IMR-90 (cell line): ENCODE results near the gene KRTCAP2. TPM values are rescaled to one million over a fixed set of nuclear protein-coding genes. Genes with fewer than 3 reads are reported as not detected.

Experiments
- ATAC-seq: fragments of 200-7000 bp; cut with Tn5 transposase; 2 replicates; pipeline ENCODE4 v1.9.1; 2020; ENCODE audit warnings: low read depth, mild to moderate bottlenecking, moderate library complexity
- BruUV-seq: library from RNA; stranded (reverse); fragments of 400-500 nt; replicated peaks from 2 replicates; lab custom pipeline; 2021; lab: Mats Ljungman, UMichigan
- CTCF ChIA-PET: fragments of 300-600 bp; formaldehyde crosslinking; extraction: SDS; loops from one replicate; lab custom pipeline; 2021; ENCODE audit warnings: antibody characterized with exemption; lab: Yijun Ruan, JAX
- POLR2A ChIA-PET: fragments of 300-600 bp; sonication (Branson Sonifier 250); formaldehyde crosslinking; loops from one replicate; lab custom pipeline; 2022; ENCODE audit warnings: antibody characterized with exemption; ENCODE audit not compliant: unreplicated experiment; lab: Charles Lee
- DNase-seq: peaks from one replicate; pipeline ENCODE4 v3.0.0; 2013
- H2AFZ ChIP-seq: replicated peaks from 2 replicates; pipeline ENCODE3; 2013; ENCODE audit warnings: low read length, mild to moderate bottlenecking; ENCODE audit not compliant: poor library complexity
- H2AK5ac ChIP-seq: 2 replicates; pipeline ENCODE4 v1.6.1; 2013; ENCODE audit warnings: low read depth, low read length, inconsistent platforms
- H2AK9ac ChIP-seq: replicated peaks from 2 replicates; pipeline ENCODE3; 2013; ENCODE audit warnings: mild to moderate bottlenecking, low read depth, low read length, moderate library complexity; ENCODE audit not compliant: poor library complexity
- H2BK120ac ChIP-seq: 2 replicates; pipeline ENCODE4 v1.6.1; 2013; ENCODE audit warnings: low read depth, low read length, inconsistent platforms
- H2BK15ac ChIP-seq: 3 replicates; pipeline ENCODE4 v1.6.1; 2013; ENCODE audit warnings: low read depth, low read length, inconsistent platforms
- H2BK20ac ChIP-seq: 2 replicates; pipeline ENCODE4 v1.6.1; 2013; ENCODE audit warnings: low read depth, mild to moderate bottlenecking, inconsistent platforms, low read length, moderate library complexity
- H2BK5ac ChIP-seq: 2 replicates; pipeline ENCODE4 v1.6.1; 2013; ENCODE audit warnings: mild to moderate bottlenecking, low read depth, low read length, inconsistent platforms; ENCODE audit not compliant: poor library complexity, severe bottlenecking
- H3K14ac ChIP-seq: replicated peaks from 2 replicates; pipeline ENCODE4 v1.6.1; 2013; ENCODE audit warnings: low read depth, low read length, inconsistent platforms
- H3K18ac ChIP-seq: 2 replicates; pipeline ENCODE4 v1.6.1; 2013; ENCODE audit warnings: low read depth, low read length, control low read depth
- H3K23ac ChIP-seq: 2 replicates; pipeline ENCODE4 v1.6.1; 2013; ENCODE audit warnings: low read depth, low read length, inconsistent platforms
- H3K27ac ChIP-seq: 2 replicates; pipeline ENCODE4 v1.5.1; 2013; ENCODE audit warnings: mild to moderate bottlenecking, control low read depth, low read length; ENCODE audit not compliant: insufficient read depth
- H3K27me3 ChIP-seq: 2 replicates; pipeline ENCODE4 v1.6.1; 2013; ENCODE audit warnings: low read length; ENCODE audit not compliant: control insufficient read depth, insufficient read depth
- H3K36me3 ChIP-seq: 2 replicates; pipeline ENCODE4 v1.6.1; 2013; ENCODE audit warnings: low read length, mixed read lengths; ENCODE audit not compliant: control insufficient read depth, insufficient read depth
- H3K4ac ChIP-seq: 2 replicates; pipeline ENCODE4 v1.6.1; 2013; ENCODE audit warnings: low read depth, low read length, inconsistent platforms
- H3K4me1 ChIP-seq: 2 replicates; pipeline ENCODE4 v1.6.1; 2013; ENCODE audit warnings: low read length, mixed read lengths; ENCODE audit not compliant: control insufficient read depth, insufficient read depth
- H3K4me2 ChIP-seq: 2 replicates; pipeline ENCODE4 v1.6.1; 2013; ENCODE audit warnings: low read depth, mild to moderate bottlenecking, control low read depth, low read length, moderate library complexity
- H3K4me3 ChIP-seq: 2 replicates; pipeline ENCODE4 v1.5.1; 2013; ENCODE audit warnings: low read depth, mild to moderate bottlenecking, control low read depth, low read length, moderate library complexity; ENCODE audit not compliant: insufficient read depth
- H3K56ac ChIP-seq: 2 replicates; pipeline ENCODE4 v1.6.1; 2013; ENCODE audit warnings: low read length, inconsistent platforms; ENCODE audit not compliant: insufficient read depth; ENCODE audit errors: extremely low read depth
- H3K79me1 ChIP-seq, 2 experiments: 2 replicates each; pipeline ENCODE4 v1.6.1; 2013; ENCODE audit warnings: low read length in 2 of 2, inconsistent platforms in 1 of 2, low read depth in 1 of 2
- H3K9ac ChIP-seq: 2 replicates; pipeline ENCODE4 v1.6.1; 2013; ENCODE audit warnings: low read depth, low read length, control low read depth
- H3K9me1 ChIP-seq: 2 replicates; pipeline ENCODE4 v1.6.1; 2013; ENCODE audit warnings: low read length, inconsistent platforms; ENCODE audit not compliant: insufficient read depth
- H3K9me3 ChIP-seq: 2 replicates; pipeline ENCODE4 v1.6.1; 2013; ENCODE audit warnings: low read length; ENCODE audit not compliant: control insufficient read depth, insufficient read depth
- H4K20me1 ChIP-seq: 2 replicates; pipeline ENCODE4 v1.6.1; 2013; ENCODE audit warnings: low read length, inconsistent platforms; ENCODE audit not compliant: insufficient read depth
- H4K5ac ChIP-seq: 2 replicates; pipeline ENCODE4 v1.6.1; 2013; ENCODE audit warnings: mild to moderate bottlenecking, low read depth, low read length, control low read depth
- H4K8ac ChIP-seq, 2 experiments: 2 replicates each; pipeline ENCODE4 v1.6.1; 2013; ENCODE audit warnings: low read depth in 2 of 2, low read length in 2 of 2, control low read depth in 1 of 2, inconsistent platforms in 1 of 2
- H4K91ac ChIP-seq: 2 replicates; pipeline ENCODE4 v1.6.1; 2013; ENCODE audit warnings: low read depth, low read length, inconsistent platforms; ENCODE audit not compliant: insufficient read depth
- BHLHE40 ChIP-seq: fragments of 150-350 bp; IDR thresholded peaks from 2 replicates; pipeline ENCODE4 v1.6.1; 2016; ENCODE audit warnings: mild to moderate bottlenecking, low read depth, low read length
- CEBPB ChIP-seq: IDR thresholded peaks from 2 replicates; pipeline ENCODE4 v1.6.1; 2012; ENCODE audit warnings: low read depth, low read length, improper control_type of control experiment
- CHD1 ChIP-seq: IDR thresholded peaks from 2 replicates; pipeline ENCODE4 v1.6.1; 2012; ENCODE audit warnings: low read depth, low read length, improper control_type of control experiment
- FOS ChIP-seq: fragments of 150-350 bp; IDR thresholded peaks from 2 replicates; pipeline ENCODE4 v1.6.1; 2016; ENCODE audit warnings: low read depth, low read length
- MAFK ChIP-seq: IDR thresholded peaks from 2 replicates; pipeline ENCODE4 v1.6.1; 2012; ENCODE audit warnings: low read depth, low read length, improper control_type of control experiment
- MAZ ChIP-seq: IDR thresholded peaks from 2 replicates; pipeline ENCODE4 v1.6.1; 2012; ENCODE audit warnings: low read depth, mild to moderate bottlenecking, low read length, improper control_type of control experiment, moderate library complexity, borderline replicate concordance
- MXI1 ChIP-seq: IDR thresholded peaks from 2 replicates; pipeline ENCODE4 v1.6.1; 2012; ENCODE audit warnings: low read depth, mild to moderate bottlenecking, low read length, moderate library complexity, borderline replicate concordance
- NFE2L2 ChIP-seq: fragments of 150-350 bp; IDR thresholded peaks from 2 replicates; pipeline ENCODE4 v1.6.1; 2016; ENCODE audit warnings: low read depth, mild to moderate bottlenecking, low read length
- POLR2A ChIP-seq: IDR thresholded peaks from 2 replicates; pipeline ENCODE4 v1.6.1; 2012; ENCODE audit warnings: mild to moderate bottlenecking, low read depth, low read length
- RAD21 ChIP-seq: IDR thresholded peaks from 2 replicates; pipeline ENCODE4 v1.6.1; 2012; ENCODE audit warnings: low read length, improper control_type of control experiment
- RCOR1 ChIP-seq: IDR thresholded peaks from 2 replicates; pipeline ENCODE4 v1.6.1; 2012; ENCODE audit warnings: mild to moderate bottlenecking, low read length, improper control_type of control experiment; ENCODE audit not compliant: insufficient replicate concordance
- RFX5 ChIP-seq: IDR thresholded peaks from 2 replicates; pipeline ENCODE4 v1.8.0; 2012; ENCODE audit warnings: low read depth, mild to moderate bottlenecking, low read length, moderate library complexity
- SMC3 ChIP-seq: fragments of 150-350 bp; IDR thresholded peaks from 2 replicates; pipeline ENCODE4 v1.6.1; 2016; ENCODE audit warnings: low read depth, mild to moderate bottlenecking, antibody characterized with exemption, low read length, moderate library complexity
- WGBS, 2 experiments: methylation state at CpG; one replicate each; pipeline versions ENCODE4 v1.1.5 to v1.1.7; 2013; ENCODE audit warnings: missing lambda C conversion rate in 2 of 2; ENCODE audit not compliant: insufficient read length in 1 of 2; ENCODE audit errors: extremely low coverage in 2 of 2; 5-methylcytosine and 5-hydroxymethylcytosine counted together
- dilution Hi-C: fragments of 300-500 bp; cut with HindIII; formaldehyde crosslinking; loops from one replicate; pipeline ENCODE4 v1.14.3; 2018; ENCODE audit warnings: low sequenced_read_pairs; ENCODE audit not compliant: unreplicated experiment
- in situ Hi-C: fragments of 300-500 bp; cut with MboI; formaldehyde crosslinking; loops from 3 replicates; pipeline ENCODE4 v1.14.3; 2019; ENCODE audit warnings: low sequenced_read_pairs, inconsistent platforms, mixed read lengths
- intact Hi-C: fragments of 100-400 bp; cut with micrococcal nuclease; formaldehyde crosslinking; loops from 2 replicates; pipeline ENCODE4 v1.10.0; 2022
- polyA plus RNA-seq, 3 experiments: library from polyadenylated mRNA; depleted of rRNA; stranded (reverse); fragments of >200 nt; gene quantifications; 2 replicates each; pipeline ENCODE4 v1.2.3, GENCODE V29; 2012; ENCODE audit warnings: low replicate concordance in 1 of 3
- total RNA-seq: library from RNA; depleted of rRNA; stranded (reverse); fragments of >200 nt; gene quantifications from 2 replicates; pipeline ENCODE4 v1.2.3, GENCODE V29; 2012
- TF ChIP-seq, protein P1 (sequence below): fragments of 150-350 bp; IDR thresholded peaks from 2 replicates; pipeline ENCODE4 v1.6.1; 2017; ENCODE audit warnings: mild to moderate bottlenecking, antibody characterized with exemption, low read length, low read depth
- TF ChIP-seq, protein P2 (sequence below): fragments of 150-350 bp; IDR thresholded peaks from 2 replicates; pipeline ENCODE4 v1.6.1; 2016; ENCODE audit warnings: low read depth, mild to moderate bottlenecking, low read length, moderate library complexity, borderline replicate concordance
- TF ChIP-seq, protein P3 (sequence below): conservative IDR thresholded peaks from 2 replicates; pipeline ENCODE4 v1.5.1; 2012; ENCODE audit warnings: mild to moderate bottlenecking, low read depth, low read length, improper control_type of control experiment

KRTCAP2 gene
- total and polyA plus RNA-seq, 2 of the 4 experiments (the other 2 are of a cell fraction): 76.7 to 232 TPM

DNA sequence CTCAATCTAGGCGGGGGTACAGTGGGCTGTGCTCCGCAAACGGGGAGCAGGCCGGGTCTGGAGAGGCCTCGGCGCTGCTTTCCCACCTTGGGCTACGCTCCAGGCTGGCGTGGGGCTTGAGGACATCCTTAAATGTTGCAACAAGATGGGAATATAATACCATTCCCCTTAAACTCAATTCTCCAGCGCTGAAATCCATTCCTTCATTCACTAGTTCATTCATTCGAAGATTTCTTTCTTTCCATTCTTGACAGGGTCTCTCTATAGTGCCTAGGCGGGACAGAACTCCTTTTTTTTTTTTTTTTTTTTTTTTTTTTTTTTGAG, 32.5 kb downstream of the KRTCAP2 start:
- Histone ChIP-seq H3K79me1 (peaks cover 23 to 39% of the 10 kb centered on the region in 2 experiments), H4K8ac (peak overlapping the region; percentile 77 to 93), H2BK5ac (peak overlapping the region; percentile 19), H3K4me2 (peak overlapping the region; percentile 92), H2AK9ac (peak overlapping the region; percentile 96), H2BK120ac (no peak overlapping the region), H3K9me1 (peaks cover 12% of the 10 kb centered on the region; the same call in 1 of the 2 replicates), H3K36me3 (peaks cover 3% of the 10 kb centered on the region; the same call in 1 of the 2 replicates), H4K20me1 (no peaks in the 10 kb centered on the region), H3K4me3 (peak overlapping the region; percentile 79), H3K18ac (no peak overlapping the region), H3K9me3 (no peaks in the 10 kb centered on the region), H4K91ac (no peak overlapping the region), H3K23ac (0 out of 2 replicates have a peak overlapping the region, but pooled peaks have one; percentile 28), H3K27ac (no peak overlapping the region), H3K4ac (no peak overlapping the region), H2AK5ac (no peak overlapping the region), H3K27me3 (peaks cover 3% of the 10 kb centered on the region; the same call in 1 of the 2 replicates), H2BK20ac (no peak overlapping the region), H3K56ac (no peak overlapping the region), H3K4me1 (peaks cover 4% of the 10 kb centered on the region; the same call in 1 of the 2 replicates), H3K14ac (no peak overlapping the region; the same call in 1 of the 2 replicates), H3K9ac (no peak overlapping the region), H2BK15ac (no peak overlapping the region), H2AFZ (peak overlapping the region; percentile 100), H4K5ac (peak overlapping the region; percentile 96)
- WGBS, 2 experiments: no CpG with 5 or more reads among the region's 11 CpGs
- TF ChIP-seq BHLHE40 (no peak), CEBPB (no peak), POLR2A (no peak), MXI1 (no peak), MAFK (no peak), MAZ (no peak), SMC3 (no peak), CHD1 (no peak), RAD21 (no peak), RFX5 (no peak), RCOR1 (no peak), NFE2L2 (no peak), FOS (no peak)
- TF ChIP-seq, protein P1, sequence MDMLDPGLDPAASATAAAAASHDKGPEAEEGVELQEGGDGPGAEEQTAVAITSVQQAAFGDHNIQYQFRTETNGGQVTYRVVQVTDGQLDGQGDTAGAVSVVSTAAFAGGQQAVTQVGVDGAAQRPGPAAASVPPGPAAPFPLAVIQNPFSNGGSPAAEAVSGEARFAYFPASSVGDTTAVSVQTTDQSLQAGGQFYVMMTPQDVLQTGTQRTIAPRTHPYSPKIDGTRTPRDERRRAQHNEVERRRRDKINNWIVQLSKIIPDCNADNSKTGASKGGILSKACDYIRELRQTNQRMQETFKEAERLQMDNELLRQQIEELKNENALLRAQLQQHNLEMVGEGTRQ: no peak
- TF ChIP-seq, protein P2, sequence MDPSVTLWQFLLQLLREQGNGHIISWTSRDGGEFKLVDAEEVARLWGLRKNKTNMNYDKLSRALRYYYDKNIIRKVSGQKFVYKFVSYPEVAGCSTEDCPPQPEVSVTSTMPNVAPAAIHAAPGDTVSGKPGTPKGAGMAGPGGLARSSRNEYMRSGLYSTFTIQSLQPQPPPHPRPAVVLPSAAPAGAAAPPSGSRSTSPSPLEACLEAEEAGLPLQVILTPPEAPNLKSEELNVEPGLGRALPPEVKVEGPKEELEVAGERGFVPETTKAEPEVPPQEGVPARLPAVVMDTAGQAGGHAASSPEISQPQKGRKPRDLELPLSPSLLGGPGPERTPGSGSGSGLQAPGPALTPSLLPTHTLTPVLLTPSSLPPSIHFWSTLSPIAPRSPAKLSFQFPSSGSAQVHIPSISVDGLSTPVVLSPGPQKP: no peak
- TF ChIP-seq, protein P3, sequence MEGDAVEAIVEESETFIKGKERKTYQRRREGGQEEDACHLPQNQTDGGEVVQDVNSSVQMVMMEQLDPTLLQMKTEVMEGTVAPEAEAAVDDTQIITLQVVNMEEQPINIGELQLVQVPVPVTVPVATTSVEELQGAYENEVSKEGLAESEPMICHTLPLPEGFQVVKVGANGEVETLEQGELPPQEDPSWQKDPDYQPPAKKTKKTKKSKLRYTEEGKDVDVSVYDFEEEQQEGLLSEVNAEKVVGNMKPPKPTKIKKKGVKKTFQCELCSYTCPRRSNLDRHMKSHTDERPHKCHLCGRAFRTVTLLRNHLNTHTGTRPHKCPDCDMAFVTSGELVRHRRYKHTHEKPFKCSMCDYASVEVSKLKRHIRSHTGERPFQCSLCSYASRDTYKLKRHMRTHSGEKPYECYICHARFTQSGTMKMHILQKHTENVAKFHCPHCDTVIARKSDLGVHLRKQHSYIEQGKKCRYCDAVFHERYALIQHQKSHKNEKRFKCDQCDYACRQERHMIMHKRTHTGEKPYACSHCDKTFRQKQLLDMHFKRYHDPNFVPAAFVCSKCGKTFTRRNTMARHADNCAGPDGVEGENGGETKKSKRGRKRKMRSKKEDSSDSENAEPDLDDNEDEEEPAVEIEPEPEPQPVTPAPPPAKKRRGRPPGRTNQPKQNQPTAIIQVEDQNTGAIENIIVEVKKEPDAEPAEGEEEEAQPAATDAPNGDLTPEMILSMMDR: no peak
- dilution Hi-C loops: no loop called here
- in situ Hi-C loops: no loop called here
- ChIA-PET CTCF (no interaction called here), POLR2A (interaction anchor here (0.6 kb wide), 1 partner anchor 428 kb away, joined by 4 read pairs; no protein-coding TSS in a partner anchor)
- BruUV-seq: no TSS peak
- no peak for ATAC-seq
- intact Hi-C loops: no loop called here
- DNase-seq: no peak
